ENCODE measurements around the gene SPTBN1. TPM values are rescaled to one million over a fixed set of nuclear protein-coding genes. Genes with fewer than 3 reads are reported as not detected.
A peak's percentile ranks its signal among the peaks of the same experiment; 100 is the strongest.

Gene SPTBN1
- total and polyA plus RNA-seq, 9 of the 15 experiments (the other 6 are each of a cell fraction or from before 2014, with no cell fraction given), result 8.9 to 66.8 (median 31.4) TPM

DNA sequence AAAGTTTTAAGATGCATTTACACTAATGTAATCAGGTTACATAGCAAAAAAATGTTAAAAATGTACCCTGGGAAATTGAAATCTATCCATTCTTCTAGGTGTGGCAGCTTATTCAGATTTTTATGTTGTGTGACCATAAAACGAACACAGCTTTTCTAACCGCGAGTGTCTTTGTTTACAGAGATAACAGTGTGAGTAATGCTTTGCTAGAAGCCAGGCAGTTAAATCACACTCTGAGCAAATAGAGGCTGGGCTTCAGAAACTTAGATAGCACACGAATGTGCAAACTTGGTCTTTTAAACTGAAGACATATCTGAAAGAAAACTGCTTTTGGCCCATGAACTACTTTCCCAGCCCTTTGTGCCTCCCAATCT lies 116.1 kb downstream of the SPTBN1 start (continued):
- TF ChIP-seq, protein P1, sequence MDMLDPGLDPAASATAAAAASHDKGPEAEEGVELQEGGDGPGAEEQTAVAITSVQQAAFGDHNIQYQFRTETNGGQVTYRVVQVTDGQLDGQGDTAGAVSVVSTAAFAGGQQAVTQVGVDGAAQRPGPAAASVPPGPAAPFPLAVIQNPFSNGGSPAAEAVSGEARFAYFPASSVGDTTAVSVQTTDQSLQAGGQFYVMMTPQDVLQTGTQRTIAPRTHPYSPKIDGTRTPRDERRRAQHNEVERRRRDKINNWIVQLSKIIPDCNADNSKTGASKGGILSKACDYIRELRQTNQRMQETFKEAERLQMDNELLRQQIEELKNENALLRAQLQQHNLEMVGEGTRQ (CRISPR knock-in tag; IDR thresholded peaks at IDR 0.05), result no peak
- TF ChIP-seq CTBP1 (IDR thresholded peaks at IDR 0.05; ENCODE audit: borderline replicate concordance) (peak; percentile 33; the same call in 1 of the 2 replicates), BRD4 (IDR thresholded peaks at IDR 0.05) (0 out of 2 replicates have a peak, but pooled peaks have one; percentile 24), JUN (IDR thresholded peaks at IDR 0.05; ENCODE audit: borderline replicate concordance, low read depth, low read length) (peak; percentile 81; the same call in 1 of the 2 replicates), JUN (CRISPR knock-in tag; IDR thresholded peaks at IDR 0.05; ENCODE audit: borderline replicate concordance) (no peak), LEF1 (IDR thresholded peaks at IDR 0.05) (peak; percentile 81; the same call in 1 of the 2 replicates), GATAD2A (IDR thresholded peaks at IDR 0.05) (0 out of 2 replicates have a peak, but pooled peaks have one; percentile 9), SMAD4 (CRISPR knock-in tag; conservative IDR thresholded peaks at IDR 0.05) (peak; percentile 18; the same call in 1 of the 2 replicates), JUNB (CRISPR knock-in tag; conservative IDR thresholded peaks at IDR 0.05) (no peak), ZNF121 (CRISPR knock-in tag; conservative IDR thresholded peaks at IDR 0.05) (no peak), FOXJ2 (tag; IDR thresholded peaks at IDR 0.05) (peak; percentile 62; the same call in 1 of the 2 replicates), BCOR (IDR thresholded peaks at IDR 0.05) (peak; percentile 25; the same call in 1 of the 2 replicates), TRIM24 (IDR thresholded peaks at IDR 0.05) (0 out of 4 replicates have a peak, but pooled peaks of 1 of the 2 experiments have one; percentile 13), ATF7 (IDR thresholded peaks at IDR 0.05) (peak; percentile 70), ZBTB8A (IDR thresholded peaks at IDR 0.05; ENCODE audit: partially characterized antibody) (no peak), TAL1 (IDR thresholded peaks at IDR 0.05) (peak; percentile 70), CCNT2 (IDR thresholded peaks at IDR 0.05; ENCODE audit: borderline replicate concordance, extremely low read depth, insufficient read length, low read depth, low read length) (peak; percentile 45), ZNF699 (CRISPR knock-in tag; IDR thresholded peaks at IDR 0.05; ENCODE audit: insufficient replicate concordance) (no peak), HDAC2 (IDR thresholded peaks at IDR 0.05) (peak; percentile 89), MAZ (CRISPR knock-in tag; conservative IDR thresholded peaks at IDR 0.05 in 1 of 2, IDR thresholded peaks at IDR 0.05 in 1 of 2) (0 out of 4 replicates have a peak, but pooled peaks of 1 of the 2 experiments have one; percentile 37), FOS (IDR thresholded peaks at IDR 0.05; ENCODE audit: extremely low read depth, insufficient read length) (peak; percentile 22)
- TF ChIP-seq, protein P2, sequence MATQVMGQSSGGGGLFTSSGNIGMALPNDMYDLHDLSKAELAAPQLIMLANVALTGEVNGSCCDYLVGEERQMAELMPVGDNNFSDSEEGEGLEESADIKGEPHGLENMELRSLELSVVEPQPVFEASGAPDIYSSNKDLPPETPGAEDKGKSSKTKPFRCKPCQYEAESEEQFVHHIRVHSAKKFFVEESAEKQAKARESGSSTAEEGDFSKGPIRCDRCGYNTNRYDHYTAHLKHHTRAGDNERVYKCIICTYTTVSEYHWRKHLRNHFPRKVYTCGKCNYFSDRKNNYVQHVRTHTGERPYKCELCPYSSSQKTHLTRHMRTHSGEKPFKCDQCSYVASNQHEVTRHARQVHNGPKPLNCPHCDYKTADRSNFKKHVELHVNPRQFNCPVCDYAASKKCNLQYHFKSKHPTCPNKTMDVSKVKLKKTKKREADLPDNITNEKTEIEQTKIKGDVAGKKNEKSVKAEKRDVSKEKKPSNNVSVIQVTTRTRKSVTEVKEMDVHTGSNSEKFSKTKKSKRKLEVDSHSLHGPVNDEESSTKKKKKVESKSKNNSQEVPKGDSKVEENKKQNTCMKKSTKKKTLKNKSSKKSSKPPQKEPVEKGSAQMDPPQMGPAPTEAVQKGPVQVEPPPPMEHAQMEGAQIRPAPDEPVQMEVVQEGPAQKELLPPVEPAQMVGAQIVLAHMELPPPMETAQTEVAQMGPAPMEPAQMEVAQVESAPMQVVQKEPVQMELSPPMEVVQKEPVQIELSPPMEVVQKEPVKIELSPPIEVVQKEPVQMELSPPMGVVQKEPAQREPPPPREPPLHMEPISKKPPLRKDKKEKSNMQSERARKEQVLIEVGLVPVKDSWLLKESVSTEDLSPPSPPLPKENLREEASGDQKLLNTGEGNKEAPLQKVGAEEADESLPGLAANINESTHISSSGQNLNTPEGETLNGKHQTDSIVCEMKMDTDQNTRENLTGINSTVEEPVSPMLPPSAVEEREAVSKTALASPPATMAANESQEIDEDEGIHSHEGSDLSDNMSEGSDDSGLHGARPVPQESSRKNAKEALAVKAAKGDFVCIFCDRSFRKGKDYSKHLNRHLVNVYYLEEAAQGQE (IDR thresholded peaks at IDR 0.05; ENCODE audit: borderline replicate concordance), result peak; percentile 61
- TF ChIP-seq, protein P2 (CRISPR knock-in tag; IDR thresholded peaks at IDR 0.05; ENCODE audit: low read depth), result no peak

Data from K562 (cell line).